RWPE1 (cell line): ENCODE data around the gene POU3F3.

Experiments
- CTCF ChIA-PET: fragments of 350-600 bp; sonication (Branson Sonifier 250); formaldehyde crosslinking; extraction: SDS; loops from one replicate; lab custom pipeline; 2021; lab: Yijun Ruan, JAX
- POLR2A ChIA-PET: fragments of 400-600 bp; formaldehyde crosslinking; extraction: SDS; loops from one replicate; lab custom pipeline; 2020; ENCODE audit warnings: antibody characterized with exemption; ENCODE audit not compliant: low non-redundant PET; lab: Yijun Ruan, JAX
- DNase-seq: peaks from one replicate; pipeline ENCODE4 v3.0.0; 2012; ENCODE audit warnings: low spot score
- H3K27ac ChIP-seq: fragments of 450-650 bp; 2 replicates; pipeline ENCODE4 v1.5.1; 2017
- CTCF ChIP-seq: fragments of 450-650 bp; conservative IDR thresholded peaks from 2 replicates; pipeline ENCODE4 v1.5.1; 2017; ENCODE audit warnings: low read depth, mild to moderate bottlenecking

Gene POU3F3

GRCh38 chr2:104849618-104850141 is 4.2 kb upstream of the POU3F3 start:
- no peak for DNase-seq
- peak; percentile 82 for TF ChIP-seq CTCF
- ChIA-PET CTCF (interaction anchor here (0.5 to 2.1 kb wide), 25 partner anchors 9 to 1688 kb away, joined by 3 to 15 read pairs (median 3); no protein-coding TSS in a partner anchor), POLR2A (no interaction called here)
- H3K27ac ChIP-seq: no peak overlapping the region

GRCh38 chr2:104850361-104851290 is 3.3 kb upstream of the POU3F3 start:
- CTCF ChIA-PET: interaction anchor here (0.6 to 2.1 kb wide), 11 partner anchors 8 to 1689 kb away, joined by 3 to 15 read pairs (median 5); no protein-coding TSS in a partner anchor
- DNase-seq: no peak
- POLR2A ChIA-PET: no interaction called here
- no peak overlapping the region for H3K27ac ChIP-seq
- TF ChIP-seq CTCF: no peak

- no peak for TF ChIP-seq CTCF
- CTCF ChIA-PET: interaction anchor here (0.6 kb wide), 2 partner anchors 67 to 227 kb away, joined by 3 to 5 read pairs; no protein-coding TSS in a partner anchor
- no peak overlapping the region for H3K27ac ChIP-seq
- no peak for DNase-seq
- POLR2A ChIA-PET: no interaction called here
These were observed 2.4 kb upstream of the POU3F3 start for GRCh38 chr2:104851291-104852089.

- TF ChIP-seq CTCF: no peak
- H3K27ac ChIP-seq: no peak overlapping the region
- CTCF ChIA-PET: interaction anchor here (0.6 kb wide), 1 partner anchor 450 kb away, joined by 4 read pairs; no protein-coding TSS in a partner anchor
- DNase-seq: no peak
- POLR2A ChIA-PET: no interaction called here
These were observed 1.7 kb upstream of the POU3F3 start for GRCh38 chr2:104852090-104852666.

GRCh38 chr2:104854498-104855220 is 744 bp downstream of the POU3F3 start:
- TF ChIP-seq CTCF: no peak
- ChIA-PET CTCF (interaction anchor here (0.6 kb wide), 1 partner anchor 824 kb away, joined by 7 read pairs; no protein-coding TSS in a partner anchor), POLR2A (no interaction called here)
- DNase-seq: no peak
- H3K27ac ChIP-seq: no peak overlapping the region
